ENCODE measurements around the gene BRI3BP.
"Not testable (repeated sequence)": the region's sequence is repeated elsewhere in the genome, so short reads cannot be mapped to it uniquely, and the experiment has no call there.

Gene BRI3BP

GRCh38 chr12:125070112-125070511, 76.7 kb downstream of the BRI3BP start:
- no peak for DNase-seq

- no peak for DNase-seq
These were observed 77.4 kb downstream of the BRI3BP start for GRCh38 chr12:125070661-125071390.

GRCh38 chr12:125071456-125071855, 78.0 kb downstream of the BRI3BP start:
- DNase-seq = no peak

- no peak for DNase-seq
These were observed 79.1 kb downstream of the BRI3BP start for GRCh38 chr12:125072496-125072895.

- not testable (repeated sequence) for DNase-seq
These were observed 80.8 kb downstream of the BRI3BP start for GRCh38 chr12:125074294-125074693.

- no peak for DNase-seq
These were observed 82.7 kb downstream of the BRI3BP start for GRCh38 chr12:125076103-125076502.

- no peak for DNase-seq
These were observed 85.6 kb downstream of the BRI3BP start for GRCh38 chr12:125079084-125079483.

- peak in 3 of 4 experiments; percentile 7 to 30 (median 28) for DNase-seq
These were observed 86.5 kb downstream of the BRI3BP start for GRCh38 chr12:125079648-125080645.

Measured in suppressor macrophage (primary cell).